ENCODE measurements around the gene RTL1.

The RTL1 gene

GRCh38 chr14:100895411-100895810, 8.1 kb downstream of the RTL1 start:
- Histone ChIP-seq H3K4me1 (ENCODE audit: control insufficient read depth, low read depth, low read length) (peaks cover 6% of the 10 kb centered on the region), H3K79me2 (ENCODE audit: control insufficient read depth, insufficient read depth, low read length) (no peaks in the 10 kb centered on the region), H2BK15ac (replicated peaks; ENCODE audit: low read depth) (no peak overlapping the region), H3K56ac (ENCODE audit: low read length) (no peak overlapping the region), H4K5ac (ENCODE audit: low read length) (no peak overlapping the region), H3K27me3 (ENCODE audit: insufficient read depth, low read length, poor library complexity) (no peaks in the 10 kb centered on the region), H2BK120ac (ENCODE audit: low read depth, low read length) (no peak overlapping the region), H2AK5ac (ENCODE audit: low read length) (no peak overlapping the region), H3K27ac (ENCODE audit: low read depth, low read length) (no peak overlapping the region), H3K18ac (ENCODE audit: low read length) (no peak overlapping the region), H3K4ac (ENCODE audit: low read depth, low read length) (no peak overlapping the region), H3K4me3 (ENCODE audit: low read length) (no peak overlapping the region), H4K8ac (ENCODE audit: low read depth, low read length) (no peak overlapping the region), H2BK5ac (ENCODE audit: low read length) (no peak overlapping the region), H3K9ac (ENCODE audit: low read length) (no peak overlapping the region), H3K4me2 (ENCODE audit: low read length) (no peak overlapping the region), H3K23ac (ENCODE audit: low read length) (no peak overlapping the region), H3K36me3 (ENCODE audit: control insufficient read depth, insufficient read depth, low read length) (no peaks in the 10 kb centered on the region), H3K79me1 (ENCODE audit: low read length) (no peaks in the 10 kb centered on the region)
- no CpG with 5 or more reads among the region's 6 CpGs for WGBS (ENCODE audit: extremely low coverage, insufficient coverage, low lambda C conversion rate)
- no peak for DNase-seq

GRCh38 chr14:100894416-100894815, 9.1 kb downstream of the RTL1 start:
- no peak for DNase-seq
- H3K23ac ChIP-seq (ENCODE audit: low read length) = no peak overlapping the region

GRCh38 chr14:100893760-100894159, 9.8 kb downstream of the RTL1 start:
- no peak overlapping the region for H3K23ac ChIP-seq (ENCODE audit: low read length)
- H3K27me3 ChIP-seq (ENCODE audit: insufficient read depth, low read length, poor library complexity) = no peaks in the 10 kb centered on the region
- no peak overlapping the region for H3K9ac ChIP-seq (ENCODE audit: low read length)
- H2BK120ac ChIP-seq (ENCODE audit: low read depth, low read length) = no peak overlapping the region
- DNase-seq = no peak
- H3K27ac ChIP-seq (ENCODE audit: low read depth, low read length) = no peak overlapping the region
- H4K5ac ChIP-seq (ENCODE audit: low read length) = no peak overlapping the region
- H3K79me1 ChIP-seq (ENCODE audit: low read length) = no peaks in the 10 kb centered on the region
- no peak overlapping the region for H2AK5ac ChIP-seq (ENCODE audit: low read length)
- H3K18ac ChIP-seq (ENCODE audit: low read length) = no peak overlapping the region
- H3K79me2 ChIP-seq (ENCODE audit: control insufficient read depth, insufficient read depth, low read length) = no peaks in the 10 kb centered on the region
- H3K56ac ChIP-seq (ENCODE audit: low read length) = no peak overlapping the region
- H3K4me2 ChIP-seq (ENCODE audit: low read length) = no peak overlapping the region
- no peaks in the 10 kb centered on the region for H3K36me3 ChIP-seq (ENCODE audit: control insufficient read depth, insufficient read depth, low read length)
- H2BK5ac ChIP-seq (ENCODE audit: low read length) = no peak overlapping the region
- no peaks in the 10 kb centered on the region for H3K4me1 ChIP-seq (ENCODE audit: control insufficient read depth, low read depth, low read length)
- no CpG with 5 or more reads among the region's 11 CpGs for WGBS (ENCODE audit: extremely low coverage, insufficient coverage, low lambda C conversion rate)
- H3K4ac ChIP-seq (ENCODE audit: low read depth, low read length) = no peak overlapping the region
- H3K4me3 ChIP-seq (ENCODE audit: low read length) = no peak overlapping the region
- H2BK15ac ChIP-seq (replicated peaks; ENCODE audit: low read depth) = no peak overlapping the region
- H4K8ac ChIP-seq (ENCODE audit: low read depth, low read length) = no peak overlapping the region

More at GRCh38 chr14:100894416-100894815, 9.1 kb downstream of the RTL1 start:
- no CpG with 5 or more reads among the region's 6 CpGs for WGBS (ENCODE audit: extremely low coverage, insufficient coverage, low lambda C conversion rate)
- no peaks in the 10 kb centered on the region for H3K79me1 ChIP-seq (ENCODE audit: low read length)
- H2BK120ac ChIP-seq (ENCODE audit: low read depth, low read length) = no peak overlapping the region
- no peaks in the 10 kb centered on the region for H3K36me3 ChIP-seq (ENCODE audit: control insufficient read depth, insufficient read depth, low read length)
- H3K4me1 ChIP-seq (ENCODE audit: control insufficient read depth, low read depth, low read length) = peaks cover 2% of the 10 kb centered on the region
- H3K9ac ChIP-seq (ENCODE audit: low read length) = no peak overlapping the region
- H2AK5ac ChIP-seq (ENCODE audit: low read length) = no peak overlapping the region
- H3K4ac ChIP-seq (ENCODE audit: low read depth, low read length) = no peak overlapping the region
- H3K27ac ChIP-seq (ENCODE audit: low read depth, low read length) = no peak overlapping the region
- no peak overlapping the region for H4K5ac ChIP-seq (ENCODE audit: low read length)
- no peak overlapping the region for H3K4me2 ChIP-seq (ENCODE audit: low read length)
- H3K79me2 ChIP-seq (ENCODE audit: control insufficient read depth, insufficient read depth, low read length) = no peaks in the 10 kb centered on the region
- no peak overlapping the region for H2BK15ac ChIP-seq (replicated peaks; ENCODE audit: low read depth)
- H3K4me3 ChIP-seq (ENCODE audit: low read length) = no peak overlapping the region
- H3K18ac ChIP-seq (ENCODE audit: low read length) = no peak overlapping the region
- no peak overlapping the region for H2BK5ac ChIP-seq (ENCODE audit: low read length)
- no peak overlapping the region for H3K56ac ChIP-seq (ENCODE audit: low read length)
- H4K8ac ChIP-seq (ENCODE audit: low read depth, low read length) = no peak overlapping the region
- H3K27me3 ChIP-seq (ENCODE audit: insufficient read depth, low read length, poor library complexity) = no peaks in the 10 kb centered on the region

GRCh38 chr14:100893228-100893601, 10.3 kb downstream of the RTL1 start:
- H3K79me2 ChIP-seq (ENCODE audit: control insufficient read depth, insufficient read depth, low read length) = no peaks in the 10 kb centered on the region
- H3K4me3 ChIP-seq (ENCODE audit: low read length) = no peak overlapping the region
- no peak for DNase-seq
- no peak overlapping the region for H3K56ac ChIP-seq (ENCODE audit: low read length)
- no peak overlapping the region for H4K8ac ChIP-seq (ENCODE audit: low read depth, low read length)
- no peak overlapping the region for H3K4me2 ChIP-seq (ENCODE audit: low read length)
- no peaks in the 10 kb centered on the region for H3K4me1 ChIP-seq (ENCODE audit: control insufficient read depth, low read depth, low read length)
- H3K36me3 ChIP-seq (ENCODE audit: control insufficient read depth, insufficient read depth, low read length) = no peaks in the 10 kb centered on the region
- H3K27ac ChIP-seq (ENCODE audit: low read depth, low read length) = no peak overlapping the region
- H4K5ac ChIP-seq (ENCODE audit: low read length) = no peak overlapping the region
- no peak overlapping the region for H3K23ac ChIP-seq (ENCODE audit: low read length)
- H2BK5ac ChIP-seq (ENCODE audit: low read length) = no peak overlapping the region
- H3K27me3 ChIP-seq (ENCODE audit: insufficient read depth, low read length, poor library complexity) = no peaks in the 10 kb centered on the region
- no peak overlapping the region for H3K18ac ChIP-seq (ENCODE audit: low read length)
- no peak overlapping the region for H2AK5ac ChIP-seq (ENCODE audit: low read length)
- H2BK15ac ChIP-seq (replicated peaks; ENCODE audit: low read depth) = no peak overlapping the region
- WGBS (ENCODE audit: extremely low coverage, insufficient coverage, low lambda C conversion rate) = no CpG with 5 or more reads among the region's 8 CpGs
- H3K9ac ChIP-seq (ENCODE audit: low read length) = no peak overlapping the region
- no peak overlapping the region for H2BK120ac ChIP-seq (ENCODE audit: low read depth, low read length)
- H3K79me1 ChIP-seq (ENCODE audit: low read length) = no peaks in the 10 kb centered on the region
- H3K4ac ChIP-seq (ENCODE audit: low read depth, low read length) = no peak overlapping the region

- Histone ChIP-seq H3K27ac (ENCODE audit: low read depth, low read length) (no peak overlapping the region), H3K23ac (ENCODE audit: low read length) (no peak overlapping the region), H3K79me2 (ENCODE audit: control insufficient read depth, insufficient read depth, low read length) (no peaks in the 10 kb centered on the region), H3K4me1 (ENCODE audit: control insufficient read depth, low read depth, low read length) (no peaks in the 10 kb centered on the region), H2BK15ac (replicated peaks; ENCODE audit: low read depth) (no peak overlapping the region), H3K4me3 (ENCODE audit: low read length) (no peak overlapping the region), H2BK120ac (ENCODE audit: low read depth, low read length) (no peak overlapping the region), H2BK5ac (ENCODE audit: low read length) (no peak overlapping the region), H4K8ac (ENCODE audit: low read depth, low read length) (no peak overlapping the region), H3K27me3 (ENCODE audit: insufficient read depth, low read length, poor library complexity) (no peaks in the 10 kb centered on the region), H4K5ac (ENCODE audit: low read length) (no peak overlapping the region), H3K18ac (ENCODE audit: low read length) (no peak overlapping the region), H2AK5ac (ENCODE audit: low read length) (no peak overlapping the region), H3K56ac (ENCODE audit: low read length) (no peak overlapping the region), H3K79me1 (ENCODE audit: low read length) (no peaks in the 10 kb centered on the region), H3K4me2 (ENCODE audit: low read length) (no peak overlapping the region), H3K4ac (ENCODE audit: low read depth, low read length) (no peak overlapping the region), H3K36me3 (ENCODE audit: control insufficient read depth, insufficient read depth, low read length) (no peaks in the 10 kb centered on the region), H3K9ac (ENCODE audit: low read length) (no peak overlapping the region)
- WGBS (ENCODE audit: extremely low coverage, insufficient coverage, low lambda C conversion rate) = no CpG with 5 or more reads among the region's 17 CpGs
- no peak for DNase-seq
Observed at GRCh38 chr14:100892496-100893227, 10.9 kb downstream of the RTL1 start.
